Measurements from ENCODE around the gene MYADML2. TPM values are rescaled to one million over a fixed set of nuclear protein-coding genes. Genes with fewer than 3 reads are reported as not detected.

The MYADML2 gene
- polyA plus RNA-seq, 10 donors = 8.9 to 29.8 (median 22.3) TPM

GRCh38 chr17:81912441-81913309, 34.4 kb downstream of the MYADML2 start:
- no peak for DNase-seq

- DNase-seq = no peak
Measured at GRCh38 chr17:81911969-81912368, 35.1 kb downstream of the MYADML2 start.

DNA sequence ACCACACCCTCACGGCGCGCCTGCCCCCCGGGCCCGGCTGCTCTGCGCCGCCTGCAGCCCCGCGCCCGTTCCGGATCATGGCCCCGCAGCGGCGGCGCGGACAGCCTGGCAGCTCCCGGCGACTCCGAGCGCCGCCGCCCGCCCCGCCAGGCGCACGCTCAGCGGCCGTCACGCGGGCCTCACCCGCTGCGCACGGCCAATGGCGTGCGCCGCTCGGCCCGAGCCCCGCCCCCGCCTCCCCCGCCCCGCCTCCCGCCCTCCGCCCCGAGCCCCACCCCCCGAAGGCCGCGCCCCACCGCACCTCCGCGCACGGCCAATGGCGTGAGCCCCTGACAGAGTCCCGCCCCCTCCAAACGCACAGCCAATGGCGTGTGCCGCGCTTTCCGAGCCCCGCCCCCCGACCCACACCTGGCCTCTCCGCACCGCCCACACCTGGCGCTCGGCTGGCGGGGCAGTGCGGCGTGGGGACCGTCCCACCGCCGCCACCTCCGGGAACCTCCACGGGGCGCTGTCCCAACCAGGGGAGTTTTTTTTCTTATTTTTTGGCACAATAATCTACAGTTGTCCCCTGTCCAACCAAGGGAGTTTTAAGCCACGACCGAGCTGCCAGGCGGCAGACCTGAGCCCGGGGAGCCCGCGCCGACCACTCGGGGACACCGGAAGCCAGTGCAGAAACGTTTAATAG, 35.6 kb downstream of the MYADML2 start, which contains the start of gene PCYT2:
TSS of gene PCYT2 (minus strand) at position 123 of the 685 bp plus-strand sequence. CDS start at position 79, 44 bp downstream.
- peak; percentile 77 to 91 (median 90) for DNase-seq

DNA sequence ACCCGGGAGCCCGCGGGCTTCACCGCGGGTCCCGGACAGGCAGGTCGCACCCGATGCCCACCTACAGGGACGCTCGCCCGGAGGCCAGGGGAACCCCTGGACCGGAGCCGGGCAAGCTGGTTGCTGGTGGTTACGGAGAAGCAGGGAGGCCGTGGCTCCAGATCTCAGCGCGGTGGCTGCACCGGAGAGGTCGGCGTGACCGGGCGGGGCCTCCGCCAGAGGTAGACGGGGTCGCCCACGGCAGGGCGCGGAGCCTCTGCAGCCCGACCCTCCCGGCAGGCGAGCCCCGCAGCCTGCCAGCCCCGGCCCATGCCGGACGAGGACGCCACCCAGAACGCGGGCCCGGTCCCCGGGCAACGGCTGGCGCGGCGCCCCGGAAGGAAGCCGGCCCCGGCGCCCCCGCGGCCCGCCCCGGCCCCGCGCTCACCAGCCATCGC, 36.2 kb downstream of the MYADML2 start:
- no peak for DNase-seq

DNA sequence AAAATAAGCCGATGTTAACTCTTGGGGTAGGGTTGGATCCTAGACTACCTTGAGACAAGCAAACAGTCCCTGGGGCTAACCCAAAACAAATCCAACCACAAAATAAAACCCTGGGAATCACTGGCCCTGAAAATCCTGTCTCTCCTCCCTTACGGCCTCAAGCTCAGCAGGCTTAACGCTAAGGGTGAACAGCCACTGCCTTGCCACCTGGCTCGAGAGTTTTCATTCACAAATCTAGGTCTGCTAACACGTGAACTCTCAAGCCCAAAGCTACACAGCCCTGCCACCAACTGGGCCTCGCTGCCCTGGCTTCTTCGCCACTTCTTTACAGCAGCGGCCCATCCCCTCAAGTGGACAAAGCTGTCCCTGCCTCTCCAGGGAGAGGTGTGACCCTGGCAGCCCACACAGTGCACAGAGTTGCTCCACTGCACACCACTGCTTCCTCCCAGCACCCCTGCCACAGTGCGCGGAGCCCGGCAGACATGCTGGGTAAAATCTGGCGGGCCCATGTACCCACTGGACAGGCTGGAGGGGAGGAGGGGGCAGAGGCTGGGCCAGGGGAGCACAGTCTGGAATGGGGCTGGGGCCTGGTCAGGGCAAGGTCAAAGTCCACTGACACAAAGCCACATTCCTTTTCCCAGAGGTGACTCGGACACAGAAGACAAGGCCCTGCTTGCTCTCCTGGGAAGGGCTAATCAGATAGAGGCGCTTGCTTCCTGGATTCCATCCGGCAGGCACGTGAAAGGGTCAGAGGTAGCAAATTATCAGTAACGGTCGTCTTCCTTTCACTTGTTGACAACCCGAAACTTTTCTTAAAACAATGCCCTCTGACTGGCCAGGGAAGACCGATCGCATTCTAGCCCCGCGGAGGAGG, 36.8 kb downstream of the MYADML2 start:
- DNase-seq = no peak

DNA sequence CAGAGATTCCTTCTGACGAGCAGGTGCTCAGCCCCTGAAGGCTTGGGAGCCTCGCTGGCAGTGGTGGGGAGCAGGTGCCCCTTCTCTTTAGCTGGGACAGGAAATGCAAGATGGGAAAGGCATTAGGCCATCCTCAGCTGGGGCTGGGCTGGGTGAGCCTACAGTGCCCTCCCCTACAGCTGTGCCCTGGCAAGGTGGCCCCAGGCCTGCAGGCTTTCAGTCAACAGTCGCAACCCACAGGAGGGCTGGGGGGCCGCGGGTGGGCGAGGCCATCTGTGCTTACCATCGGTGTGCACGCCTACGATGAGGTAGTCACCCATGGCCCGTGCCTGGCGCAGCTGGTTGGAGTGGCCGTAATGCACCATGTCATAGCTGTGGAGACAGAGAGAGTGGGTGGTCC, 37.8 kb downstream of the MYADML2 start:
- DNase-seq = no peak

- no peak for DNase-seq
Measured at GRCh38 chr17:81908793-81909192, 38.2 kb downstream of the MYADML2 start.

DNA sequence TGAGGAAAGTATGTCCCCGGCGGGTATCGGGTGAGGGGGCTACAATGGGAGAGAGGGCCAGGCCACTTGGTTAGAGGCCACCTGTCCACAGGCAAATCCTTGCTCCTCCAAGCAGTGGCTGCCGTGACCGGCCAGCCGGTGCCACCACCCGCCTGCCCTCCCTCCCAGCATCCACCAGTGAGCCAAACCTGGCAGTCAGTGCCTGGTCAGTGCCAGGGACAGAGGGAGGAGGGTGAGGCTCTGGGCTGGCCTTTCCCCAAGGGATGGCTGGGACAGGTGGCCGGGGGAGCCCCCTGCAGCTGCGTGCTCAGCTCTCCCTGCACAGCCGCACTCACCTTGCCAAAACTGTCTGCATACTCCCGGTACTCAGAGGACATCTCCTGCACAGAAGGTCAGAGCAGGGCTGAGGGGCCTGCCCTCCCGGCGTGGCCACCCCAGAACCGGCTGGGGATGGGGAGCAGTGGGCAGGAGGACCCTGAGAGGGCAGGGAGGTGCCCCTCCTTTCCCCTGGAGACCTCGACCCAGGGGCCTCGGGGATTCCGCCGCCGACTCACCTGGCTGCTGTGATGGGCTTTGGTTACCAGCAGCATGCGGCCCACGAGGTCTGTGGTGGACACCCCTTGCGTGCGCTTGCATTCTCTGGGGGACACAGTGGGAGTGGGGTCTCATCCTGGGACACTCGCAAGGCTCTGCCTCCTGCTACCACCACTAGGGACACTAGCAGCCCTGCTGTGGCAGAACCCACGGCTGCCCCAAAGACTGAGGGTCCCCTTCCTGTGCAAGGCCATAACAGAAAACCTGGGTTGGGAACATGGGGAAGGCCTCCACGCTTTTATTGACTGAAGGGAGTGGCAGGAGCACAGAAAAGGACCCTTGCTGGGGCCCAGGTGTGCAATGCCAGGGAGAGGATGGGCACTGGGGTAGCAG, 39.6 kb downstream of the MYADML2 start:
- no peak for DNase-seq

GRCh38 chr17:81906476-81907218, 40.4 kb downstream of the MYADML2 start:
- no peak for DNase-seq

GRCh38 chr17:81905993-81906392, 41.0 kb downstream of the MYADML2 start:
- no peak for DNase-seq

DNA sequence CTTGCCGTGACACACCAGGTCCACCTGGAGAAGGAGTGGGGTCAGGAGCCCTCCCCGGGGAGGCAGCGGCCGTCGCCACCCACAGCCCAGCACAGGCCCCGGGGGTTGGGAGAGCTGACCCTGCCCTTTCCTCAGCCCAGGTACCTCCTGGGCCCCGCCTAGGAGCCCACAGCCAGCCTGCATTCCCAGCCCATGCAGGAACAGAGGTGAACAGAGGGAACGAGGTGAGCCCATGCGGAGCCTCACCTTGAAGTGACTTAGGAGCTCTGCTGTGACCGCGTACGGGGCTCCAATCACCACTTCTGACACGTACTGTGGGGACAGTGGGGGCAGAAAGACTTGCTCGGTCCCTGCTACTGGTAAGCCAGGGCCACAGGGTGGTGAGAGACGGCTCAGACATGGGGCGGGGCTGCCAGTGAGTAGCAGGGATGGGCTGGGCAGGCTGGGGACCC, 41.6 kb downstream of the MYADML2 start:
- no peak for DNase-seq

- no peak for DNase-seq
Measured at GRCh38 chr17:81904600-81905423, 42.2 kb downstream of the MYADML2 start.

- no peak for DNase-seq
Measured at GRCh38 chr17:81903896-81904599, 43.0 kb downstream of the MYADML2 start.

GRCh38 chr17:81903415-81903831, 43.6 kb downstream of the MYADML2 start:
- DNase-seq = no peak

- no peak for DNase-seq
Measured at GRCh38 chr17:81902653-81903414, 44.2 kb downstream of the MYADML2 start.

DNA sequence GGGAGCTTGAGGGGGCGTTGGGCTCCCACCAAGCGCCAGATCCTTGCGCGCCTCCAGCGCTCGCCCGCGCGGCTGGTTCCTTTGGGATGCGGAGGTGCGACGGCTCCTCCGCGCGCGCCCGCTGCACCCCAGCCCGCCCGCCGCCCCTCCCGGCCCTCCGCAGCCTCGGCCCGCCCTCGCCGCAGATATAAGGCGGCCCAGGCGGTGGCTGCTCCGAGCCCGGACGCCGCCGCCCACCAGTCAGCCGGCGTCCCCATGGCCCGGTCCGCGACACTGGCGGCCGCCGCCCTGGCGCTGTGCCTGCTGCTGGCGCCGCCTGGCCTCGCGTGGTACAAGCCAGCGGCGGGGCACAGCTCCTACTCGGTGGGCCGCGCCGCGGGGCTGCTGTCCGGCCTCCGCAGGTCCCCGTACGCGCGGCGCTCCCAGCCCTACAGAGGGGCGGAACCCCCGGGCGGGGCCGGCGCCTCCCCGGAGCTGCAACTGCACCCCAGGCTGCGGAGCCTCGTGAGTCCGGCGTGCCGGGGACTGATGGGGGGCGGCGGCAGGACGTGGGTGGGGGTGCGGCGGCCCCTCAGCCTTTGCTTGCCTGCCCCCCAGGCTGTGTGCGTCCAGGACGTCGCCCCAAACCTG, 44.9 kb downstream of the MYADML2 start, which contains the start of gene NPB:
TSS of gene NPB (plus strand) at position 216 of the 630 bp plus-strand sequence. CDS start at position 256, 40 bp downstream.
- peak in 1 of 3 donors; percentile 57 for DNase-seq
